ENCODE measurements around the gene IGFL3. TPM values are rescaled to one million over a fixed set of nuclear protein-coding genes. Genes with fewer than 3 reads are reported as not detected.

The IGFL3 gene
- total RNA-seq, 1 experiment from 2014 or later = not detected

- DNase-seq = no peak
- no peak overlapping the region for H3T11ph ChIP-seq (ENCODE audit: low read length)
- no peak for TF ChIP-seq CTCF (conservative IDR thresholded peaks at IDR 0.05)
- no peak overlapping the region for H3K27ac ChIP-seq (ENCODE audit: insufficient read length, low read depth, low read length)
- H3K27me3 Mint-ChIP-seq (ENCODE audit: low read depth) = peaks cover 20% of the 10 kb centered on the region
- H3K56ac ChIP-seq (ENCODE audit: insufficient read length, low read depth, low read length) = no peak overlapping the region
- H3K4me1 ChIP-seq (ENCODE audit: insufficient read depth, low read length) = no peaks in the 10 kb centered on the region
- no peak overlapping the region for H3K4ac ChIP-seq (ENCODE audit: low read depth, low read length)
- peaks cover 7 to 11% of the 10 kb centered on the region in 2 experiments; a peak in 3 of 4 replicates for H3K4me1 Mint-ChIP-seq
- no peak overlapping the region for H3K18ac ChIP-seq (ENCODE audit: insufficient read length, low read depth, low read length)
- H2BK15ac ChIP-seq (ENCODE audit: low read depth, low read length) = no peak overlapping the region
- no peak overlapping the region for H2BK12ac ChIP-seq (ENCODE audit: insufficient read length, low read depth, low read length)
- H4K20me1 ChIP-seq (ENCODE audit: control insufficient read depth, insufficient read depth, insufficient read length) = no peaks in the 10 kb centered on the region
- no peak overlapping the region for H4K91ac ChIP-seq (ENCODE audit: insufficient read length, low read depth, low read length)
- H2BK20ac ChIP-seq (ENCODE audit: low read depth, low read length, poor library complexity, severe bottlenecking) = no peak overlapping the region
- H3K9me3 ChIP-seq (ENCODE audit: control insufficient read depth, low read depth, low read length) = no peaks in the 10 kb centered on the region
- no peak overlapping the region for H3K14ac ChIP-seq (ENCODE audit: insufficient read depth, low read length)
- no peaks in the 10 kb centered on the region for H3K79me1 ChIP-seq (ENCODE audit: insufficient read depth, low read depth, low read length, poor library complexity, severe bottlenecking)
- no peaks in the 10 kb centered on the region for H3K9me3 Mint-ChIP-seq
- no peak overlapping the region for H4K5ac ChIP-seq (ENCODE audit: insufficient read length, low read depth, low read length)
- H2BK5ac ChIP-seq (ENCODE audit: insufficient read length, low read length) = no peak overlapping the region
- H3K27ac Mint-ChIP-seq = no peak overlapping the region
- H3K23ac ChIP-seq (ENCODE audit: insufficient read length, low read depth, low read length) = no peak overlapping the region
- H2AK5ac ChIP-seq (ENCODE audit: insufficient read length, low read length) = no peak overlapping the region
- no peak overlapping the region for H3K4me3 Mint-ChIP-seq
- no peak overlapping the region for H2AFZ ChIP-seq (ENCODE audit: low read length)
- no peak overlapping the region for H2BK120ac ChIP-seq (ENCODE audit: low read depth, low read length, poor library complexity, severe bottlenecking)
- no peaks in the 10 kb centered on the region for H3K79me2 ChIP-seq (ENCODE audit: insufficient read depth, low read length)
- H3K36me3 Mint-ChIP-seq (ENCODE audit: insufficient read depth in 1 of 3, low read depth in 3 of 3) = no peaks in the 10 kb centered on the region; a peak in 1 of 7 replicates
- no peaks in the 10 kb centered on the region for H3K27me3 ChIP-seq (ENCODE audit: insufficient read depth, low read length)
- H3K23me2 ChIP-seq (ENCODE audit: insufficient read length, low read depth, low read length, poor library complexity, severe bottlenecking) = no peaks in the 10 kb centered on the region
- no peak overlapping the region for H3K4me2 ChIP-seq (ENCODE audit: insufficient read depth, insufficient read length, low read length)
- no peak overlapping the region for H4K8ac ChIP-seq (replicated peaks; ENCODE audit: insufficient read length, low read depth, low read length)
- WGBS (ENCODE audit: extremely low coverage, insufficient read length, low lambda C conversion rate) = no CpG with 5 or more reads among the region's 3 CpGs
- H3K9ac ChIP-seq (ENCODE audit: extremely low read depth, insufficient read length, low read length) = no peak overlapping the region
Observed at GRCh38 chr19:46144756-46145155, 20.3 kb upstream of the IGFL3 start.

Data from H9 (cell line).